T-helper 22 cell (primary cell): ENCODE measurements around the gene ZNF70.

Experiments
- DNase-seq: peaks from one replicate; pipeline ENCODE4 v3.0.0-alpha.2; 2020; ENCODE audit warnings: low read depth

ZNF70 gene

DNA sequence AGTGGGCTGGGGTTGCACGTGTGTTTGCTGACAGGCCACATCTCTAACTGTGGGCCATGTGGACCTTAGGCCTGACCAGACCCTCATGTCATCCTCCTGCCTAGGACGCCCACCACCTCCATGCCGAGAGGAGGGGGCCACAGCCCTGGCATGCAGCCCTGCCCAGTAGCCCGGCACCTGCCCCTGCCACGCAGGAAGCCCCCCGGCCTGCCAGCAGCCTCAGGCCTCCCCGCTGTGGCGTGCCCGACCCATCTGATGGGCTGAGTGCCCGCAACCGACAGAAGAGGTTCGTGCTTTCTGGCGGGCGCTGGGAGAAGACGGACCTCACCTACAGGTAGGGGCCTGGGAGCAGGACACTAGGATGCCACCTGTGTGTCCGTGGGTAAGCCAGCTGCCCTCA lies 28.2 kb upstream of the ZNF70 start:
- DNase-seq, result no peak

DNA sequence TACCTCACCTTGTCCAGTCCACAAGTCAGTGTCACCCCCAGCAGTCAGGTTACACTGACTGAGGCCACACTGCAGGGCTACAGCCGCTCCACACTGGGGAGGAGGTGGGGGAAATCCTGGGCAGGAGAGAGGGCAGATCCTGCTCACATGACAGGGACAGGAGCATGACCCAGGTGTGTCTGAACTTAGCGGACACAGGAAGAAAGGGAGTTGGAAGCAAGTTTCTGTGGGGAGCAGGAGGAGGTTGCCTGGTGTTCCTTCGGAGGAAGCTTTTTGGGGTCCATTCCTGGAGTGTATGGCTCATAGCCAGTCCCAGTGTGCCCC lies 27.6 kb upstream of the ZNF70 start:
- DNase-seq, result no peak

DNA sequence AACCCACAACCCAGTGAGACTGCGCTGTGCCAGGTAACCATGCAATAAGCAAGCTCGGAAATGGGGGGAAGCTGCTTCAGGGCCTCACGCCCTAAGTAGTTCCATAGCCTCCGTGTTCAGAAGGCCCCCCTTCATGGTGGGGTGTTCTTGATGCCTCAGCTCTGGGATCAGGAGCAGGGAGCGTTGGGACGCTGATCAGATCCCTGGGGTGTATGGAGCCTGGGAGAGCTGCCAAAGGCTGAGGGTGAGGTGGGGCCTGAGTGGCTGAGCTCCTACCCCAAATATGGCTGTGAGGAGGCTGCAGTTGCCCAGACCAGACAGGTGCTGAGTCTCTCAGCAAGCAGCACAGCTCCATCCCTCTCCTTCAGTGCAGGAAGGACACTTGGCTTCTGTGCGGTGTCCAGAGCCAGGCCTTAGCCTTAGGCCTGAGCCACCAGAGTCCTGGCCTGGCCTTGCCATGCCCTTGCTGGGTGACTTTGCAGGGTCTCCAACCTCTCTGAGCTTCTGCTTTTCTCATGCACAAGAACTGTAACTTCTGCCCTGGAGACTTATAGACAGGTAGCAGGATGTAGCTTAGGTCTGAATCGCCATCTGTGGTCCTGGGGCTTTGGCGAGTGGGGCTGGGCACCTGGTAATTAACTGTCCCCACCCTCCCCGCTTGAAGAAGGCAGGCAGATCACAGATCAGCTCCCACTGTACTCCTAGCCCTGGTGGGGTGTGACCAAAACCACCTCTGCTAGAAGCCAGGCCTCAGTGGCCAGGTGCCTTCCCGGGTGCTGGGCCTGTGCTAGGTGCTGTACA lies 27.1 kb upstream of the ZNF70 start:
- DNase-seq, result no peak

DNA sequence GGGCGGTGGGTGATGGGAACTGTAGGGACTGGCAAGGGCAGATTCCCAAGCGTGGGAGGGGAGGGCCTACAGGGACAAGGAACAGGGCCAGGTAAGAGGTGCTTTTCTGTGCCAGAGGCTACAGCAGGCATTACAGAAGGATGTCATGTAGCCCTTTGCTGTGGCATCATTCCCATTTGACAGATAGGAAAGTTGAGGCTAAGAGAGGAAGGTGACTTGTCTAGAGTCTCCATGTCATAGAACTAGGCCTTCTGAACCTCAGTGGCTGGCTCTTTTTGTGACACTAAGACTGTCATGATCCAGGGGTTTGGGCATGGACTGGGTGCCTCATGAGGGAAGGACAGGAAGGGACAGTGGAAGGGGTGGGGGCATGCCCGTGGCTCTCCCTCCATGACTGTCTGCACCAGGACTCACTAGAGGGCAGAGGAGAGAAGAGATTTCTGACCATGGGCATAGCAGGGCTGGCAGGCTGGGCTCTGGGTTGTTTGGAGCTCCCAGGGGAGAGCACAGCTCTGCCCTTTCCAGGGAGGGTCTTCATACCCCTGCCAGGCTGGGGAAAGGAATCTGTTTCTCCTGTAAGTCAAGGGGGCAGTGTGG lies 25.0 kb upstream of the ZNF70 start:
- no peak for DNase-seq

DNA sequence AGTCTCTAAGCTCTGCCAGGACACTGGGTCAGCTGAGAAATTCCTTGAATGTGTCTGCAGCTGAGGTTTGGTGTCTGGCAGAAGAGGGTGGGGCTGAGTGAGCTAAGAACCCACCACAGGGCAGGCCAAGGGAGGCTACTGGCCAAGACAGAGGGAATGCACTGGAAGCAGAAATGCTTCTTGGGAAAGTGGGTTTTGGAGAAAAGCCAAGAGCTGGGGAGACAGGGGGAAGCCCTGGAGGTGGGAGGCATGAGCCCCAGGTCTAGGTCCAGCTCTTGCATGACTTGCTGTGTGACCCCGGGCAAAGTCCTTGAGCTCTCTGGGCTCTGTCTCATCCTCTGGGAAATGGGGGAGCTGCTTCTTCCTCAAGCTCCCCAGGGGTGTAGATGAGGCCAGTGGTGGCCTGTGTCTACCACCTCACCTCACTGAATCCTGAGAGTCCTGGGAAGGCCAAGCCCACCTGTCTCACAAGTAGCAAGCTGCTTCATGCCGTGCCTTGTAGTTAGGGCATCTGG lies 24.1 kb upstream of the ZNF70 start:
- no peak for DNase-seq

DNA sequence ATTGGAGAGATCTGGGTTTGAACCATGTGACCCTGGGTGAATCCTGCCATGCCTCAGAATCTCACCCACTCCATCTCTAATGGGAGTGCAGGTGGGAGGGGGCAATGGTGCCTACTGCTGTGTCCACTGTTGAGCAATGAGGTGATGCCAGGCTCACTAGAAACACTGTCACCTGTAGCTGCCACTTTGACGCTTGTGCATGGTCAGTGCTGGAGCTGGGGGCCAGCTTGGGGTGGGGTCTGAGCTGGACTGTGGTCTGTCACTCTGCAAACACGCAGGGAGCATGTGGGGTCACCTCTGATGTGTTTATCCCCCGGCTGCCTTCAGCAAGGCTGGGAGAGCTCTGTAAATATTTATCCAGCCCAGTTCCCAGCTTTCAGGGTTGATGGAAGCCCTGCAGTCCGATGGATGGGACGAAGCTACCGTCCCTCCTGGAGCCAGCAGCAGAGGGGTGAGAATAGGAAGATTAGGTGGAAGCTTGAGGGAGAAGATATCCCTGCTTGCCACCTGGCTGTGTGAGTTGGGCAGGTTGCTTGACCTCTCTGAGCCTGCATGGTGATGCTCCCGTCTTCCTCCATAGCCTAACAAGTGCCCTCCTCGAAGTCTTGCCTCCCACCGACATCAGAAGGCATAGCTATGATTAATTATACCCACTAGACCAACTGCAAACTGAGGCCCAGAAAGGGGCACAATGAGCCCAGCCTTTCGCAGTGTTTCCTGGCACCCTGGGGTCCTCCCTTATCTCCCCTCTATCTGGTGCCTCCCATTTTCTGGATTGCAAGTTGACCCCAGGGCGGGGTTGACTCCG lies 23.4 kb upstream of the ZNF70 start:
- DNase-seq, result no peak

DNA sequence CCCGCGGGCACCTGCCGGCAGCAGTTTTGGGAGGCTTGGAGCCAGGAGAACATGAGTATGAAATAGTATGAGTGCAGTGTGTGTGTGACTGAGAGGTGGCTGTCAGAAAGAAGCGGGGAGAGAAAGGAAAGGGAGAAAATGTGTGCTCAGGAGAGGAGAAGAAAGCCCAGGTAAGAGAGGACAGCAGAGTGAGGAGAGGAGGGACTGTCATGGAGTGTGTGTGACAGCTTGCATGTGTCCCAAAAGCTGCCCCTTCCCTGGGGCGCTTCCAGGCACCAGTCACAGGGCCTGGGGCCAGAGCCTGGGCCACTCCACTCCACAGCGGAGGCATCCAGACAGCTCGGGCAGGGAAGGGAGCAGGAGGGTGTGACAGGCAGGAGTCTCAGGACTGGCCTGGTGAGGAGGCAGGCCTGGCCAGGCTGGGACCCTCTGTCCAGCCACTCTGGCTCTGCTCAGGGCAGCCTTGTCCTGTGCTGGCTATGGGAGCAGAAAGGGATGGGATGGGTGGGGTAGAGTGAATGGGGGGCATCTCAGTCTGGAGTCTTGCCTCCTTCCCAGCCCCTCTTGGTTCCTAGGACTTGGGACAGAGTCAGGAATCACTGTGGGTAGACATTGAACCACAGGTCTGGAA lies 22.7 kb upstream of the ZNF70 start:
- DNase-seq, result no peak

DNA sequence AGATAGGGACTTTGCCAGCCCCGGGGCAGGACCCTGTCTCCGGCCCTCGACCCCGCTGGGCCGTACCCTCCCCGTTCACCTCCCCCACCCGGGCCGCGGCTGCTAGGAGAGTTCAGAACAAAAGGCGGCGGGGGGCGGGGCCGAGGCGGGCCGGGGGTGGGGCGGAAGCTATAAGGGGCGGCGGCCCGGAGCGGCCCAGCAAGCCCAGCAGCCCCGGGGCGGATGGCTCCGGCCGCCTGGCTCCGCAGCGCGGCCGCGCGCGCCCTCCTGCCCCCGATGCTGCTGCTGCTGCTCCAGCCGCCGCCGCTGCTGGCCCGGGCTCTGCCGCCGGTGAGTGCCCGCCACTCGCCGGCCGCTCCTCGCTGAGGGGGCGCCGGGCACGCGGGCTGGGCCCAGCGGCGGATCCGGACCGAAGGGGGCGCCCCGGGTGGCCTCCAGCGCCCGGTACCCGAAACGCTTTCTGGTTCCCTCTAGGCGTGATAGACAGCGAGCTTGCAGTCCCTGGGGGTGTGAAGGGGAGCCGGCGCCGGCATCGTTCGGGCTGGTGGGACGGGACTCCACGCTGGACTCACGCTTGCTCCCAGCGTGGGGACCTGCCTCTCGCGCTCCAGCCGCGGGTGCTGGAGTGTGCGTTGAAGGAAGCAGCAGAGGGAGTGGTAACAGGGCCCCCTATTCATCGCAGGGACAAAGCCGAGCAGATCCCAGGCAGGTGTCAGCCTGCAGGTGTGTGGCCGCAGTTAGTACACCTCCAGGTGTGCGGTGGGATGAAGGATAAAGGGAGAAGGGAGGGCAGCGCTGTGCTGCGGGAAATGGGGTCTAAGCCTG lies 21.9 kb upstream of the ZNF70 start, which contains the start of gene MMP11:
MMP11 (plus strand) TSS at position 201 of the 825 bp plus-strand sequence; CDS start at position 223, 22 bp downstream.
- peak; percentile 20 for DNase-seq

DNA sequence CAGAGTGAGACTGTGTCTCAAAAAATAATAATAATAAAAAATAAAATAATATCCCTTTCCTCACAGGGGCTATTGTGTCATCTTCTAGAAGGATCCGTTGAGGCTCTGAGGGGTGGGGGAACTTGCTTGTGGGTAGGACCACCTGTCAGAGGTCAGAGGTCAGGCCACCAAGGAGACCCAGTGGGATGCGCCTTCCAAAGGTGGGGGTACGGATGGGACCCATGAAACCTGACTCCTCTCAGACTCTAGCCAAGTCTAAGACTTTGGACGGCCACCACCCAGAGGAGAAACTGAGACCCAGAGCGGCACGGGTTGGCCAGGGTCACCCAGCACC lies 21.4 kb upstream of the ZNF70 start:
- no peak for DNase-seq

DNA sequence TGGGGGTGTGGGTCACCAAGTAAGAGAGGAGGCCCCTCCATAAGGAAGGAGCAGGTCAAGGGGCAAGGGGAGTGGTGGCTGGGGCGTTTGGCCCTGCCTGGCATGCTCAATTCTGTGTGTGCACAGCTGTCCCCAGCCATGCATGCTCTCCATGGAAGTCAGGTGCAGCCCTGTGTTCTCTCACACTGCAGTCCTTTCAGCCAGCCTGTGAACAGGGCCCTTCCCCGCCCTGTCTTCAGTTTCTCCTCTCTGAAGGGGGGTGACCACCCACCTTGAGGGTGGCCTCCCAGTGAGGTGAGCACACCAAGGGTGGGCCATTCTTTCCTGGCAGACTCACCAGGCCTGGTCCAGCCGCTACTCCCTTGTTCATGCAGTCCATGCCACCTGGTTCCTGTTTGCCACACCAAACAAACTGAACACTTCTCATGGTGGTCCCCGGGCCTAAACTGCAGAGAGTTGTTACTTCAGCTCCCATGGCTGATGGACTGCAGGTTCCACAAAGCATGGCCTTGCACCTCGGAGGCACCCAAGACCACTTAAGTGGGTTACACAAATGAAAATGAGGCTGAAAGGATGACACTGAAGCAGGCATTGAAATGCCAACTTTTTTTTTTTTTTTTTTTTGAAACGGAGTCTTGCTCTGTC lies 18.5 kb upstream of the ZNF70 start:
- no peak for DNase-seq

DNA sequence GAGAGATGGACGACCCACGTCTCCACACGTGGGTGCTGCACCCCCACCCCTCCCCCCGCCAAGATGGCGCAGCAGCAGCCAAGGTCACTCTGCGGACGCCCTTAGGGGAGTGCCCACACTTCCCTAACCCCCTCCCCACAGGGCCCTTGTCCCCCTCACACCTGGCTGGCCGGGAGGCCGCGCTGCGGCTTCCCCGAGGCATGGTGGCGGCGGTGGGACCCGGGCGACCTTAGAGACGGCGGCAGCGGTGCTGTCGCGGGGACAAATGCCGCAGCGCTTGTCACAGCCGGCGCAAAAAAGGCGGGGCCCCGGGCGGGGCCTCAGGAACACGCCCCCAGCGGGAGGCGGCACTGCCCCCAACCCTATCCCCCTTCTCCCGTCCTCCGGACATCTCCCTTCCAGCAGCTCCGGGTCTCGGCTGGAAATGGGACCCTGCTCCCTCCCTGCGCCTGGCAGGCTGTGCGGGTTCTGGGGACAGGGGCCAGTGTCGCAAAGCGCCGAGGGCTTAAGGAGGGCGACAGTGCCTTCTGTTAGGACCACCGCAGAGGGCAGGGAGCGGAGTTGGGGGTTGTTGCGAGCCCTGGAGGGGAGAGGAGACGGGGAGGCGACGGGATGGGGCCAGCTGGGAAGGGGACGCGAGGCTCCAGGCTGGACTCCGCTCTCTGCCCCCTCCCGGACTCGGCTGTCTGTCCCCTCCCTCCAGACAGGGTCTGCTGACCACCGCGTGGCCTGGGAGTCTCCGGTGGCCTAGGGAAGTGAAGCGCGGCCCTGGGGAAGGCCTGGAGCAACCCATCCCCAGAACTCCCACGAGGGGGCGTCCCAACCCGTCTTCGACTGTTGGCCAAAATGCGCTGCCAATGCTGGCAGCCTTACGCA lies 17.0 kb upstream of the ZNF70 start, which contains the start of gene CHCHD10:
CHCHD10 (minus strand) TSS at position 300 of the 876 bp plus-strand sequence; CDS start at position 202, 98 bp downstream.
- DNase-seq, result peak; percentile 52

DNA sequence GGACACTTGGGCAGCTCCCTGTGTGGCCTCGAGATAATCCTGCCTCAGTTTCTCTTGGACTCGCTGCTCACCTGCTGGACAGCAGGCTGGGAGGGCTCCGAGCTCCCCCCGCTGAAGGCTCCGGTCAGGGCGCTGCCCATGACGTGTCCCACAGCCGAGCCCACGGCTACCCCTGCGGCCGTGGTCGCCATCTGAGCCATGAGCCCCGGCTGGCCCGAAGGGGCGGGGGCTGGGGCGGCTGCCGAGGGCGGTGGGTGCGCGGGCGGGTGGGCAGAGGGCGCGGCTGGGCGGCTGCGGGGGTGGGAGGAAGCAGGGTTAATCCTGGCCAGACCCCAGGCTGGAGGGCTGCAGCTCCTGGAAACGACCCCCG lies 16.4 kb upstream of the ZNF70 start:
- no peak for DNase-seq

DNA sequence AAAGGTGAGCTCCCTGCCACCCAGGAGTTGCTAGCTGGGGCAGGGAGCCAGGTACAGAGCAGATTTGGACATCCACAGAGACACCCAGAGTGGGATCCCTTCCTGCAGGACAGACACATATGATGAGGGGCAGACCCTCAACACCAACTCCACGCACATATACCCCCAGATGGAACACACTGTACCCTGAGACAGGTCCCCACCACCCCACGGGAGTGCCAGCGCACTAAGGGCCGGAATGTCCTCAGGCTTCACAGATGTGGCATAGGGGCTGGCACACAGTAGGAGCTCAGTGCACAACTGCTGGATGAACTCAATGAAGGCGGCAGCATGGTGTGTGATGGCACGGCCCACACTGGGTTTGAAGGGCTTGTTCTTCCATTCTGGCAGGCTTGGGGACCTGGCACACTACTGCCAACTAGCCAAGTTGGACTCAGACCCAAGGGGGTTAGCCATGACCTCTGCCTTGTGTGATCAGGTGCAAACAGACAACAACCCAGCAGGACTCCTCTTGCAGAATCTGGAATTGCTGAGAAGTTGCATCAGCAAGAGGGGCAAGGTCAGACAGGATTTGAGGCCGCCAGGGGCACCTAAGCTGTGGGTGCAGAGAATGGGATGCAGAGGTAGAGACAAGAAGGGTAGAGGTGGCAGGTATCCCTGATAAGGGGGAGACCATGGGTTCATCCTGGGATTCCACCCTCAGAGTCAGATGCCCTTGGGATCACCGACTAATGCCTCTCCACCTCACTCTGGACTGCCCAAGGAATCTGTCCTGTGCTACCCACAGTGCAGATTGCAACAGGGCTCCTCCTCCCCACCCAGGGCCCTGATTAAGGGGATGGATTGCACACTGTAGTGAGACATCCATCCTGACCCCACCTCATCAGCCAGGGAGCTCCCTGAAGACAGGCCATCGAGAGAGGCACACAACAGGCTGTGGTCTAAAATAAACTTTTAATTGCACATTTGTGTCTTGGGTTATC lies 14.3 kb upstream of the ZNF70 start:
- DNase-seq, result no peak

DNA sequence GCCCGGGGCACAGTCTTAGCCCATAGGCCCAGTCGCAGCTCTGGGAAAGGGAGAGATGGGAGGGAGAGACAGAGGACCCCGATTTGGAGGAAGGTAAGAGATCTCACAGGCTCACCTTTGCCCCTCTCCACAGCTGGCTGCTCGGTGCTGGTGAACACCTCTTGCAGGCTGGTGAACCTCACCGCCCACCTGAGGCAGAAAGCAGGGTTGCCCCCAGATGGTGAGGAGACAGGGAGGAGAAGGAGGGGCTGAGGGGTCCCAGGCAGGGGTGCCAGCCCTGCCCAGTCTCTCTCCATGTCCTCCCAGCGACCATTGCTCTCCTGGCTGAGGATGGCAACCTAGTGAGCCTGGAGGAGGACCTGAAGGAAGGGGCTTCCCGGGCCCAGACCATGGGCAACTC lies 13.0 kb upstream of the ZNF70 start:
- DNase-seq, result no peak

DNA sequence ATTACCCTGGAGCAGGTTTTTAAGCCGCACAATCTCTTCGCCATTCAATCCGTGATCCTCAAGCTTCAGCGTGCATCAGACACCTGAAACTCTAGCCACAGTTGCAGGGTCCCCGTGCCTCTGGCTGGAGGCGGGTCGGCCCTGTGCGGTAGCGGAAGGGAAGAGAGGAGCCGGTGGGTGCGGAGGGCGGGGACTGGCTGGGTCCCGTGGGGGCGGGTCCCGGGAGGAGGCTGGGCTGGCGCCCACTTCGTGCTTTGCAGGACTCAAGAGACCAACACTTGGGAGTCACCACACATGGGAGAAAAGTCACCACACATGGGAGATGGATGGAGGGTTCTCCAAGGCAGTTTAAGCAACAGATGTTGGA lies 12.7 kb upstream of the ZNF70 start:
- DNase-seq, result no peak

DNA sequence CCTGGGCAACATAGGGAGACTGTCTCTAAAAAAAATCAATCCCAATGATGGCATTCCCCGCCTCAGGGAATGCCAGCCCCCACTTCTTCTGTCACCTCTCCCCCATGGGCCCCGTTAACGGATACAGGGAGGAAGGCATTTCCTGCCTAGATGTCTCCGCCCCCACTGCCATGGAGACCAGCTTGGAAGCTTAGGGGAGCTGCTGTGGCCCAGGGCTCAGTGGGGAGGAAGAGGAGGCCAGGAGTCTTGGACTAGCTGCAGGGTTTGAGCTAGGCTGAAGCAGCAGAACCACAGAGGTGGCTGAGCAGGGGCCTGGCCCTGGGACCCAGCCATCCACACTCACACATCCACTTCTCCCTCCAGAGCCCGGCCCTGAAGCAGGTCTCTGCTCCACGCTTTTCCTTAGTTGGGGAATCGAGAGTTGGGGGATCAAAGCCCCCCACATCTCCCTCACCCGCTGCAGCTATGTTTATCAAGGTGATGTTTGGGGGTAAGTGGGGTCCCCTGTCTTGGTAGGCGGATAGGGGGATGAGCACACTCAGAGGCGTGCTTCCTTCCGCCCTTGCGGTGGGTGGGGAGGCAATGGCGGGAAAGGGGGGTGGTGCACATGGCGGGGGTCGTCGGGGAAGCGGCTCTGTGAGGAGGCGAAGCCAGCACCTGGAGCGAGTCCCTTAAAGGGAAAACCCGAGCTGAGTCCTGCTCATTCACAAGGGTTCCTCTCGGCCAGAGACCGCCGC lies 12.1 kb upstream of the ZNF70 start, which contains the start of gene C22orf15:
C22orf15 (plus strand) TSS at position 149 of the 737 bp plus-strand sequence; CDS start at position 466, 317 bp downstream.
- DNase-seq, result no peak

DNA sequence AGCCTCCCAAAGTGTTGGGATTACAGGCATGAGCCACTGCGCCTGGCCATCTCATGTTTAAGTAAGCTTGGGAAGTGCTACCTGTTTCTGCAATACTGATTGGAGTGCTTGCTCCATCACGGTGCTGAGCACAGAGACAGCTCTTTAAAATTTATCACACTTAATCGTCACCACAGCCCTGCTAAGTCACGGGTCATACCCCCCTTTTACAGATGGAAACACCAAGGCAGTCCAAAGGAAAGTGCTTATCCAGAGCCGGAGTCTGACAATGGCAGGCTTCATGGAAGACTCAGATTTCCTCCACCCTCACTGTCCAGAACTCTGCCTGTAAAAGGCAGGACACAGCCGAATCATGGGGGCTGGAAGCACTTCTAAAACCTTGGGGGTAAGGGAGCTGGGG lies 9.1 kb upstream of the ZNF70 start:
- DNase-seq, result no peak

DNA sequence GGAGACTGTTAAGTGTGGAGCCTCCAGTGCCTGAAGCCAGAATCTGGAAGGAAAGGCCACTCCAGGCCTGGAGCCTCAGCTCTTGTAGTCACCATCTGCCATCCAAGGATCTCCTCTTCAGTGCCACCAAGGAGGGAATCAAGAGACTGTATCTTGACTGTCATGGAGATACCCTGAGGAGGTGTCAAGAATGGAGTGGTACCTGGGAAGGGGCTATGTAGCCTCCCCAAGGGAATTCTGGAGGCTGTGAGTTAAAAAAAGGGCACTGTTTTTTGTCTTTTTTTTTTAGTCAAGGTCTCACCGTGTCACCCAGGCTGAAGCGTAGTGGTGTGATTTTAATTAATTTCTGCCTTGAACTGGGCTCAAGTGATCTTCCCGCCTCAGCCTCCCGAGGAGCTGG lies 8.7 kb upstream of the ZNF70 start:
- no peak for DNase-seq
